Kidney epithelial cell (primary cell): ENCODE measurements around the gene MIXL1. TPM values are rescaled to one million over a fixed set of nuclear protein-coding genes. Genes with fewer than 3 reads are reported as not detected.

Source experiments
- DNase-seq: peaks from one replicate; pipeline ENCODE4 v3.0.0-alpha.2; 2010; ENCODE audit warnings: low read depth
- H3K27me3 ChIP-seq: 2 replicates; pipeline ENCODE4 v1.6.0; 2011; ENCODE audit warnings: low read length; ENCODE audit not compliant: control insufficient read depth, insufficient read depth
- H3K36me3 ChIP-seq: 2 replicates; pipeline ENCODE4 v1.5.1; 2011; ENCODE audit warnings: low read length; ENCODE audit not compliant: control insufficient read depth, insufficient read depth
- H3K4me3 ChIP-seq: 2 replicates; pipeline ENCODE4 v1.5.1; 2011; ENCODE audit warnings: low read depth, mild to moderate bottlenecking, control low read depth, low read length
- CTCF ChIP-seq: IDR thresholded peaks from 2 replicates; pipeline ENCODE4 v1.5.1; 2011; ENCODE audit warnings: mild to moderate bottlenecking, moderate library complexity, low read length, control low read depth, inconsistent platforms; ENCODE audit not compliant: insufficient read depth, poor library complexity, severe bottlenecking
- total RNA-seq: library from RNA; depleted of rRNA; stranded (reverse); fragments of >200 nt; gene quantifications from 2 replicates; pipeline ENCODE4 v1.2.3, GENCODE V29; 2015

Gene MIXL1
- total RNA-seq, 1 donor from 2014 or later, result 0.67 TPM

DNA sequence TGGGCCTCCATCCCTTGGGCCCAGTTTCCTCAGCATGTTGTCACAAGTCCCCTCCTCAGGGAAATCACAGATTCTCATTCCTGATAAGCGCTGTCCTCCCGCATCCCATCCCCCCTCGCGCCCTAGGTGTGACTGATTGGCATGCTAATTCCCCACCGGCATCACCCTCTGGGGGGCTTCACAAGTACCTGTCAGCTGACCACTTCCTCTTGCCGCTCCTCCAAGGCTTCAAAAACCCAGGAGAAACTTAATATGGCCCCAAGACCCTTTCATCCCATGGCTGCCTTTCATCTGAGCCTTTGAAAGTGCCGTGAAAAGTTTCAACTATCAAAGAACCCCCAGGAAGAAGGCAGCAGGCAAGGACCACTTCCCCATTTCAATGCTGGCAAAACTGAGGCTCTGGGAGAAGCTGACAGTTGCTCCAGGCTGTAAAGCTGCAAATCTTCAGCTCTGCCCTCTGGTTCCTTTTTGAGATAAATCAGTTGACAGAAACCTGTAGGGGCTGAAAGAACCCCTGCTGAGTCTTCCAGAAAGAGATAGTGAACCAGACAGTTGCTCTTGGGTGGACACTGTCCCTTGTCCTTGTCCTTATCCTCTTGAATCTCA is 12.8 kb upstream of the MIXL1 start:
- H3K36me3 ChIP-seq, result no peaks in the 10 kb centered on the region
- no peak overlapping the region for H3K4me3 ChIP-seq
- TF ChIP-seq CTCF, result no peak
- no peaks in the 10 kb centered on the region for H3K27me3 ChIP-seq
- no peak for DNase-seq

DNA sequence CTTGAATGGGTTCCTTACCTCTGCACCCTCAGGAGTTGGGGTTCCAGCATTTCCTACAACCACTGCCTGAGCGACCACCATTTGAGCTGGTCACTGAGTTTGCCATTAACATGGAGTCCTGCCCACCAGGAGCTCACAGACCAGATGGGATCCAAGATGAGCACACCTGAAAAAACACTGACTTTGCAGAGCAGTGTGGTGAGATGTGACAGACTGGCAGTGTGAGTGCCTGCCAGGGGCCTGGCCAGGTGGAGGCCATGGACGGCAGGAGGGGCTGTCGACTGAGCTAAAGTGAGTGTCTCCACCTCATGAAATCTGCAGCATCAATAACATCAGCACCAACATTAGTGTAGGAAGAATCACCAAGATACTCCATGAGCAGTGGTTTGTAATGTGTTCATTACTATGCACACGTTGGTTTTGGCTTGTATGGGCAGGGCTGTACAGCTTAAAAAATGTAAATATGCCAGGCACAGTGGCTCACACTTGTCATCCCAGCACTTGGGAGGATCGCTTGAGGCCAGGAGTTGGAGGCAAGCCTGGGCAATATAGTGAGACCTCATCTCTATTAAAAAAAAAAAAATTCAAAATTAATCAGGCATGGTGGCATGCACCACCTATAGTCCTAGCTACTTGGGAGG is 12.2 kb upstream of the MIXL1 start:
- no peak for DNase-seq
- TF ChIP-seq CTCF, result no peak
- Histone ChIP-seq H3K36me3 (no peaks in the 10 kb centered on the region), H3K4me3 (no peak overlapping the region), H3K27me3 (no peaks in the 10 kb centered on the region)

GRCh38 chr1:226212545-226212944 is 10.9 kb upstream of the MIXL1 start:
- Histone ChIP-seq H3K4me3 (no peak overlapping the region), H3K27me3 (no peaks in the 10 kb centered on the region), H3K36me3 (no peaks in the 10 kb centered on the region)
- no peak for DNase-seq
- no peak for TF ChIP-seq CTCF

GRCh38 chr1:226215239-226215638 is 8.2 kb upstream of the MIXL1 start:
- no peak for DNase-seq
- no peaks in the 10 kb centered on the region for H3K36me3 ChIP-seq
- H3K27me3 ChIP-seq, result no peaks in the 10 kb centered on the region
- TF ChIP-seq CTCF, result no peak
- H3K4me3 ChIP-seq, result no peak overlapping the region

DNA sequence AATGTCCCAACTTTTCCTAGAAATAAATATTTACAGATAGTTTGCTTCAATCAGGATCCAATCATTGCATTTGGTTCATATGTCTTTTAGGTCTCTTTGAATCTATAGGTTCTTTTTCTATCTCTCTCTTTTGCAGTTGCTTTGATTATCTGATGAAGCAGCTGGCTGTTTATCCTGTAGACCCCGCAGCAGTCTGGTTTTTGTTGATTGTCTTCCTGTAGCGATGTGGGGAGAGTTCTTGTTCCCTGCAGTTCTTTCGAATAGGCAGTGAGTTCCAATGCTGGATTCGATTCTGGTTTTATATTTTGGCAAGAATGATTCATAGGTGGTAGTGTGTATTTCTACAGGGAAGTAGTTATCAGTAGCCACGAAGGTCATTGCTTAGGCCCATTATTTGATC is 7.4 kb upstream of the MIXL1 start:
- no peak overlapping the region for H3K4me3 ChIP-seq
- H3K36me3 ChIP-seq, result no peaks in the 10 kb centered on the region
- H3K27me3 ChIP-seq, result no peaks in the 10 kb centered on the region
- no peak for TF ChIP-seq CTCF
- no peak for DNase-seq

- no peak for DNase-seq
- TF ChIP-seq CTCF, result no peak
- Histone ChIP-seq H3K4me3 (no peak overlapping the region), H3K36me3 (no peaks in the 10 kb centered on the region), H3K27me3 (no peaks in the 10 kb centered on the region)
Observed at GRCh38 chr1:226217273-226217672, 6.2 kb upstream of the MIXL1 start.
